H1 (cell line): Measurements from ENCODE around the gene DELE1. TPM values are rescaled to one million over a fixed set of nuclear protein-coding genes. Genes with fewer than 3 reads are reported as not detected.

Source experiments
- CTCF ChIA-PET: fragments of 300-600 bp; sonication (Branson Sonifier 250); formaldehyde crosslinking; loops from one replicate; lab custom pipeline; 2021; ENCODE audit not compliant: partially characterized antibody; lab: Charles Lee
- POLR2A ChIA-PET: fragments of 300-600 bp; sonication (Branson Sonifier 250); formaldehyde crosslinking; loops from one replicate; lab custom pipeline; 2021; ENCODE audit warnings: inconsistent platforms; ENCODE audit not compliant: partially characterized antibody; lab: Charles Lee
- DNase-seq, 2 experiments: peaks; one replicate each; pipeline versions ENCODE4 v3.0.0 to v3.0.0-alpha.2; 2010 to 2022; ENCODE audit warnings: low spot score in 2 of 2, low read depth in 1 of 2, mixed read lengths in 1 of 2
- FAIRE-seq: peaks from 2 replicates; lab custom pipeline; 2011; peaks lifted over from hg19 to GRCh38; lab: Jason Lieb, UNC
- H2AFZ ChIP-seq: 2 replicates; pipeline ENCODE4 v1.8.1; 2012; ENCODE audit warnings: low read length, inconsistent platforms
- H2AK5ac ChIP-seq: 2 replicates; pipeline ENCODE4 v1.6.1; 2013; ENCODE audit warnings: low read depth, low read length
- H2BK120ac ChIP-seq: replicated peaks from 2 replicates; pipeline ENCODE3; 2013; ENCODE audit warnings: low read depth, low read length, inconsistent platforms
- H2BK12ac ChIP-seq: 2 replicates; pipeline ENCODE4 v1.6.1; 2013; ENCODE audit warnings: low read depth, low read length
- H2BK15ac ChIP-seq: 2 replicates; pipeline ENCODE4 v1.6.1; 2013; ENCODE audit warnings: low read length
- H2BK20ac ChIP-seq: 2 replicates; pipeline ENCODE4 v1.6.1; 2013; ENCODE audit warnings: low read length
- H2BK5ac ChIP-seq: 2 replicates; pipeline ENCODE4 v1.6.1; 2013; ENCODE audit warnings: low read depth, low read length
- H3K14ac ChIP-seq: 2 replicates; pipeline ENCODE4 v1.6.1; 2013; ENCODE audit warnings: inconsistent platforms; ENCODE audit not compliant: insufficient read length
- H3K18ac ChIP-seq: 2 replicates; pipeline ENCODE4 v1.6.1; 2013; ENCODE audit warnings: low read length; ENCODE audit errors: extremely low read depth
- H3K23ac ChIP-seq: 2 replicates; pipeline ENCODE4 v1.6.1; 2013; ENCODE audit warnings: inconsistent platforms; ENCODE audit not compliant: insufficient read length
- H3K23me2 ChIP-seq: 2 replicates; pipeline ENCODE4 v1.6.1; 2013; ENCODE audit warnings: low read depth, low read length
- H3K27ac ChIP-seq: 2 replicates; pipeline ENCODE4 v1.6.1; 2011; ENCODE audit warnings: low read depth, low read length, inconsistent platforms
- H3K27me3 ChIP-seq, 4 experiments: replicated peaks in 1 of 4; 1 replicate in 1 of 4; 2 replicates in 3 of 4; pipeline versions ENCODE4 v1.6.1 to v1.8.1; 2011 to 2013; ENCODE audit warnings: low read length in 3 of 4, mild to moderate bottlenecking in 3 of 4, inconsistent platforms in 2 of 4, mixed read lengths in 2 of 4, moderate library complexity in 1 of 4; ENCODE audit not compliant: control insufficient read depth in 3 of 4, insufficient read depth in 3 of 4; ENCODE audit errors: extremely low read depth in 1 of 4
- H3K36me3 ChIP-seq, 4 experiments: 2 replicates each; pipeline versions ENCODE4 v1.6.1 to v1.8.1; 2011 to 2013; ENCODE audit warnings: mild to moderate bottlenecking in 4 of 4, low read length in 3 of 4, moderate library complexity in 2 of 4, control low read depth in 1 of 4, inconsistent platforms in 1 of 4; ENCODE audit not compliant: insufficient read depth in 4 of 4, control insufficient read depth in 2 of 4
- H3K4ac ChIP-seq: replicated peaks from 2 replicates; pipeline ENCODE3; 2013; ENCODE audit warnings: low read length, low read depth, mixed read lengths, inconsistent platforms; ENCODE audit not compliant: insufficient read length
- H3K4me1 ChIP-seq, 4 experiments: replicated peaks in 1 of 4; 1 replicate in 1 of 4; 2 replicates in 3 of 4; pipeline versions ENCODE4 v1.6.1 to v1.8.1; 2011 to 2013; ENCODE audit warnings: low read length in 3 of 4, inconsistent platforms in 2 of 4, mixed read lengths in 1 of 4; ENCODE audit not compliant: insufficient read depth in 4 of 4, control insufficient read depth in 3 of 4
- H3K4me2 ChIP-seq, 2 experiments: 2 replicates each; pipeline versions ENCODE4 v1.6.1 to v1.8.1; 2011 to 2013; ENCODE audit warnings: low read depth in 2 of 2, low read length in 2 of 2, control low read depth in 1 of 2, inconsistent platforms in 1 of 2, mild to moderate bottlenecking in 1 of 2; ENCODE audit not compliant: insufficient read depth in 1 of 2
- H3K4me3 ChIP-seq, 4 experiments: fragments of 200-600, 300-600 bp in 1 of 4; sonication (generic), shearing (Covaris generic), sonication (Bioruptor Twin) in 1 of 4; 2 replicates each; pipeline versions ENCODE4 v1.5.1 to v1.8.1; 2011 to 2016; ENCODE audit warnings: low read length in 4 of 4, low read depth in 3 of 4, control low read depth in 2 of 4, inconsistent platforms in 2 of 4, mild to moderate bottlenecking in 2 of 4, mixed read lengths in 1 of 4, moderate library complexity in 1 of 4; ENCODE audit not compliant: insufficient read depth in 2 of 4; ENCODE audit errors: extremely low read depth in 1 of 4
- H3K56ac ChIP-seq: replicated peaks from 2 replicates; pipeline ENCODE3; 2013; ENCODE audit warnings: low read depth, mild to moderate bottlenecking, mixed read lengths, low read length, inconsistent platforms; ENCODE audit not compliant: insufficient read length
- H3K79me1 ChIP-seq: 2 replicates; pipeline ENCODE4 v1.6.1; 2013; ENCODE audit warnings: low read depth, low read length, control low read depth
- H3K79me2 ChIP-seq, 2 experiments: 2 replicates each; pipeline versions ENCODE4 v1.6.1 to v1.8.1; 2012 to 2013; ENCODE audit warnings: low read length in 2 of 2, mild to moderate bottlenecking in 2 of 2, inconsistent platforms in 1 of 2; ENCODE audit not compliant: insufficient read depth in 2 of 2, control insufficient read depth in 1 of 2
- H3K9ac ChIP-seq, 4 experiments: replicated peaks in 1 of 4; 1 replicate in 1 of 4; 2 replicates in 3 of 4; pipeline versions ENCODE4 v1.6.1 to v1.8.1; 2011 to 2013; ENCODE audit warnings: low read depth in 3 of 4, low read length in 3 of 4, control low read depth in 2 of 4, mild to moderate bottlenecking in 2 of 4, moderate library complexity in 2 of 4, inconsistent platforms in 1 of 4; ENCODE audit errors: extremely low read depth in 1 of 4
- H3K9me3 ChIP-seq, 2 experiments: 2 replicates each; pipeline versions ENCODE4 v1.6.1 to v1.8.1; 2012 to 2013; ENCODE audit warnings: mild to moderate bottlenecking in 2 of 2, moderate library complexity in 2 of 2, control low read depth in 1 of 2, inconsistent platforms in 1 of 2, low read depth in 1 of 2, low read length in 1 of 2, mixed read lengths in 1 of 2; ENCODE audit not compliant: insufficient read depth in 2 of 2
- H4K20me1 ChIP-seq, 2 experiments: replicated peaks in 1 of 2; 2 replicates each; pipeline versions ENCODE3 to v1.8.1; 2011 to 2013; ENCODE audit warnings: inconsistent platforms in 2 of 2, low read length in 2 of 2, mild to moderate bottlenecking in 1 of 2; ENCODE audit not compliant: insufficient read depth in 2 of 2, control insufficient read depth in 1 of 2
- H4K5ac ChIP-seq: 2 replicates; pipeline ENCODE4 v1.6.1; 2013; ENCODE audit warnings: low read length, low read depth, mixed read lengths, inconsistent platforms; ENCODE audit not compliant: insufficient read length
- H4K8ac ChIP-seq: 2 replicates; pipeline ENCODE4 v1.8.0; 2013; ENCODE audit warnings: mild to moderate bottlenecking, moderate library complexity, low read length, inconsistent platforms; ENCODE audit not compliant: insufficient read depth; ENCODE audit errors: extremely low read depth
- H4K91ac ChIP-seq: replicated peaks from 2 replicates; pipeline ENCODE3; 2013; ENCODE audit warnings: low read length, mixed read lengths, inconsistent platforms; ENCODE audit not compliant: insufficient read length
- GTF2F1 ChIP-seq: IDR thresholded peaks from 2 replicates; pipeline ENCODE4 v1.6.1; 2012; ENCODE audit warnings: low read depth, low read length, improper control_type of control experiment, borderline replicate concordance
- WGBS, 2 experiments: shearing (Covaris generic) in 1 of 2; methylation state at CpG; one replicate each; pipeline versions ENCODE4 v1.1.6 to v1.1.7; 2013 to 2015; ENCODE audit warnings: low lambda C conversion rate in 2 of 2, mixed read lengths in 2 of 2, inconsistent platforms in 1 of 2, low coverage in 1 of 2, missing lambda C conversion rate in 1 of 2; ENCODE audit not compliant: insufficient replicate concordance in 2 of 2, insufficient coverage in 1 of 2, insufficient read length in 1 of 2; ENCODE audit errors: extremely low coverage in 1 of 2, missing lambda C conversion rate in 1 of 2; 5-methylcytosine and 5-hydroxymethylcytosine counted together
- polyA plus RNA-seq, 7 experiments: library from polyadenylated mRNA; depleted of rRNA in 3 of 7; stranded (reverse) in 5 of 7; unstranded in 2 of 7; fragments of >200 nt in 5 of 7; fragments of 200-250 nt in 2 of 7; gene quantifications; 1 replicate in 5 of 7; 2 replicates in 1 of 7; 4 replicates in 1 of 7; pipeline versions ENCODE4 v1.2.1 to v1.2.3, GENCODE V29; 2011 to 2013; ENCODE audit warnings: missing spikeins in 2 of 7, mixed read lengths in 2 of 7
- total RNA-seq: library from RNA; stranded (reverse); fragmentation: NEBNext Ultra II Directional; extraction: Animal tissue kit (Norgen Biotek cat#: 25700); gene quantifications from 2 replicates; pipeline ENCODE4 v1.2.1, GENCODE V29; 2021

Gene DELE1
- total and polyA plus RNA-seq, 2 of the 8 experiments (the other 6 are each of a cell fraction or from before 2014, with no cell fraction given), result 61.4 to 114 TPM

DNA sequence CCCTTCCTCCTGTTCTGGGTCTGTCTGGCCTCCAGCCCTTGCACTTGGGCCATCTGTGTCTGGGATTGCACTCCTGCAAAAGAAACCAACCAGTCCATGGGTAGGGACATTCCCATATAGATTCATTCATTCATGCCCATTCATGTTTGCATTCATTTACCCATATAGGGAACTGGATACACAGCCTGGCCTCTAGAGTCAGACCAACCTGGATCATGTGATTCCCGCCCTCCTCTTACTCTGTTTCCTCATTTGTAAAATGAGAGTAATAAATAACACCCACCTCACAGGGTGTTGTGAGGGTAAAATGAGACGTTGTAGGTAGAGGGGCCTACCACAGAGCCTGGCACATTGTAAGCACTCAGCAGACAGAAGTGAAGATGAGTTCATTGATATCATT lies 25.8 kb downstream of the DELE1 start:
- no peak overlapping the region for H2AK5ac ChIP-seq
- H3K4me2 ChIP-seq, result no peak overlapping the region
- H2BK120ac ChIP-seq, result no peak overlapping the region
- no peaks in the 10 kb centered on the region; a peak in 1 of 7 replicates for H3K27me3 ChIP-seq
- H3K23me2 ChIP-seq, result no peaks in the 10 kb centered on the region
- H2BK20ac ChIP-seq, result no peak overlapping the region
- H3K4me1 ChIP-seq, result peaks cover 0 to 10% (median 8%) of the 10 kb centered on the region in 4 experiments; a peak in 5 of 7 replicates
- H4K5ac ChIP-seq, result no peak overlapping the region
- no peak for FAIRE-seq
- H4K8ac ChIP-seq, result no peak overlapping the region
- H3K56ac ChIP-seq, result no peak overlapping the region
- WGBS, 2 experiments, result 75% methylated on average over 2 of the region's 2 CpGs; no CpG with 5 or more reads in 1 of the 2 experiments
- H2BK5ac ChIP-seq, result no peak overlapping the region
- no peak for DNase-seq
- no peaks in the 10 kb centered on the region for H4K20me1 ChIP-seq
- no peak overlapping the region for H3K14ac ChIP-seq
- H3K27ac ChIP-seq, result no peak overlapping the region
- no peaks in the 10 kb centered on the region for H3K79me2 ChIP-seq
- no peak overlapping the region for H3K9ac ChIP-seq
- no peak overlapping the region for H3K23ac ChIP-seq
- no peak overlapping the region for H3K4ac ChIP-seq
- no peaks in the 10 kb centered on the region for H3K79me1 ChIP-seq
- no peak overlapping the region for H3K4me3 ChIP-seq
- H2AFZ ChIP-seq, result no peak overlapping the region
- no peaks in the 10 kb centered on the region for H3K36me3 ChIP-seq
- H3K18ac ChIP-seq, result no peak overlapping the region
- H3K9me3 ChIP-seq, result no peaks in the 10 kb centered on the region
- CTCF ChIA-PET, result interaction anchor here (0.6 to 20.8 kb wide), 5 partner anchors 7 to 246 kb away, joined by 3 to 324 read pairs (median 6); partner anchors contain the start of gene PCDH12
- no peak overlapping the region for H4K91ac ChIP-seq
- no peak for TF ChIP-seq GTF2F1
- H2BK12ac ChIP-seq, result no peak overlapping the region
- H2BK15ac ChIP-seq, result no peak overlapping the region
- POLR2A ChIA-PET, result interaction anchor here (0.7 to 2.3 kb wide), 2 partner anchors 8 to 9 kb away, joined by 4 read pairs; no protein-coding TSS in a partner anchor
